Mesenchymal stem cell (in vitro differentiated cells and primary cell): ENCODE results near the gene CD86.

Source experiments
- DNase-seq: peaks from one replicate; pipeline ENCODE4 v3.0.0-alpha.2; 2013
- H2AFZ ChIP-seq: one replicate; pipeline ENCODE4 v1.6.1; 2013; ENCODE audit warnings: low read depth, mild to moderate bottlenecking, control low read depth, inconsistent platforms, low read length, moderate library complexity
- H2AK5ac ChIP-seq: 2 replicates; pipeline ENCODE4 v1.6.1; 2013; ENCODE audit warnings: low read length, moderate library complexity, mild to moderate bottlenecking, inconsistent platforms; ENCODE audit not compliant: severe bottlenecking
- H2BK120ac ChIP-seq: one replicate; pipeline ENCODE4 v1.6.1; 2013; ENCODE audit warnings: low read depth, mild to moderate bottlenecking, inconsistent platforms, low read length, moderate library complexity
- H2BK12ac ChIP-seq, 2 experiments: one replicate each; pipeline ENCODE4 v1.6.1; 2013; ENCODE audit warnings: inconsistent platforms in 2 of 2, low read length in 2 of 2, mild to moderate bottlenecking in 2 of 2, moderate library complexity in 2 of 2, control low read depth in 1 of 2
- H2BK15ac ChIP-seq: one replicate; pipeline ENCODE4 v1.6.1; 2013; ENCODE audit warnings: mild to moderate bottlenecking, low read depth, inconsistent platforms; ENCODE audit not compliant: poor library complexity, severe bottlenecking
- H2BK5ac ChIP-seq: 2 replicates; pipeline ENCODE4 v1.6.1; 2013; ENCODE audit warnings: low read depth, mild to moderate bottlenecking, low read length, control low read depth, inconsistent platforms; ENCODE audit not compliant: poor library complexity, severe bottlenecking
- H3K14ac ChIP-seq, 2 experiments: one replicate each; pipeline ENCODE4 v1.6.1; 2013; ENCODE audit warnings: inconsistent platforms in 2 of 2, low read length in 2 of 2, control low read depth in 1 of 2, mild to moderate bottlenecking in 1 of 2, moderate library complexity in 1 of 2
- H3K18ac ChIP-seq, 2 experiments: one replicate each; pipeline ENCODE4 v1.6.1; 2013; ENCODE audit warnings: inconsistent platforms in 2 of 2, low read length in 2 of 2, control low read depth in 1 of 2, low read depth in 1 of 2, mild to moderate bottlenecking in 1 of 2
- H3K23ac ChIP-seq, 2 experiments: one replicate each; pipeline ENCODE4 v1.6.1; 2013; ENCODE audit warnings: inconsistent platforms in 2 of 2, low read length in 2 of 2, mild to moderate bottlenecking in 2 of 2, moderate library complexity in 2 of 2, control low read depth in 1 of 2
- H3K27ac ChIP-seq: 2 replicates; pipeline ENCODE4 v1.5.1; 2013; ENCODE audit warnings: mild to moderate bottlenecking, moderate library complexity, low read length, control low read depth, inconsistent platforms; ENCODE audit not compliant: poor library complexity, severe bottlenecking
- H3K27me3 ChIP-seq, 2 experiments: 2 replicates each; pipeline versions ENCODE4 v1.6.1 to v1.7.0; 2013; ENCODE audit warnings: low read length in 2 of 2, mild to moderate bottlenecking in 2 of 2, moderate library complexity in 2 of 2, control low read depth in 1 of 2, inconsistent platforms in 1 of 2; ENCODE audit not compliant: control insufficient read depth in 1 of 2, insufficient read depth in 1 of 2
- H3K36me3 ChIP-seq, 2 experiments: 2 replicates each; pipeline versions ENCODE4 v1.6.1 to v1.7.0; 2013; ENCODE audit warnings: low read length in 2 of 2, control low read depth in 1 of 2, inconsistent platforms in 1 of 2, low read depth in 1 of 2, mild to moderate bottlenecking in 1 of 2; ENCODE audit not compliant: insufficient read depth in 2 of 2, control insufficient read depth in 1 of 2
- H3K4ac ChIP-seq, 2 experiments: one replicate each; pipeline ENCODE4 v1.6.1; 2013; ENCODE audit warnings: inconsistent platforms in 2 of 2, low read length in 2 of 2, mild to moderate bottlenecking in 2 of 2, moderate library complexity in 2 of 2, control low read depth in 1 of 2, low read depth in 1 of 2
- H3K4me1 ChIP-seq: 2 replicates; pipeline ENCODE4 v1.6.1; 2013; ENCODE audit warnings: low read depth, low read length, control low read depth; ENCODE audit not compliant: control insufficient read depth, insufficient read depth
- H3K4me2 ChIP-seq: 2 replicates; pipeline ENCODE4 v1.6.1; 2013; ENCODE audit warnings: low read length, mild to moderate bottlenecking, inconsistent platforms; ENCODE audit not compliant: poor library complexity, severe bottlenecking
- H3K4me3 ChIP-seq, 2 experiments: 2 replicates each; pipeline versions ENCODE4 v1.5.1 to v1.7.0; 2013; ENCODE audit warnings: low read length in 2 of 2, mild to moderate bottlenecking in 2 of 2, control low read depth in 1 of 2, low read depth in 1 of 2; ENCODE audit not compliant: insufficient read depth in 1 of 2
- H3K79me1 ChIP-seq: replicated peaks from 2 replicates; pipeline ENCODE4 v1.6.1; 2013; ENCODE audit warnings: mild to moderate bottlenecking, control low read depth, low read length, inconsistent platforms; ENCODE audit not compliant: poor library complexity, severe bottlenecking
- H3K9ac ChIP-seq: 2 replicates; pipeline ENCODE4 v1.7.0; 2013; ENCODE audit warnings: mild to moderate bottlenecking, low read length, moderate library complexity
- H3K9me3 ChIP-seq: 2 replicates; pipeline ENCODE4 v1.7.0; 2013; ENCODE audit warnings: mild to moderate bottlenecking, low read length; ENCODE audit not compliant: control insufficient read depth
- H4K8ac ChIP-seq: one replicate; pipeline ENCODE4 v1.6.1; 2013; ENCODE audit warnings: inconsistent platforms, mild to moderate bottlenecking, low read length, moderate library complexity
- H4K91ac ChIP-seq: one replicate; pipeline ENCODE4 v1.6.1; 2013; ENCODE audit warnings: mild to moderate bottlenecking, low read length, inconsistent platforms
- WGBS: methylation state at CpG from one replicate; pipeline ENCODE4 v1.1.7; 2013; ENCODE audit warnings: mixed read lengths; 5-methylcytosine and 5-hydroxymethylcytosine counted together

CD86 gene

GRCh38 chr3:122019493-122019892 lies 35.7 kb upstream of the CD86 start:
- Histone ChIP-seq H2BK120ac (no peak overlapping the region), H3K18ac (no peak overlapping the region), H3K23ac (no peak overlapping the region), H4K91ac (no peak overlapping the region), H3K27ac (no peak overlapping the region), H3K36me3 (no peaks in the 10 kb centered on the region), H2BK12ac (no peak overlapping the region), H4K8ac (no peak overlapping the region), H3K4me2 (no peak overlapping the region), H2AFZ (no peak overlapping the region), H3K79me1 (no peaks in the 10 kb centered on the region), H3K9ac (no peak overlapping the region), H3K4ac (no peak overlapping the region), H2BK15ac (no peak overlapping the region), H3K27me3 (peaks cover 23 to 40% of the 10 kb centered on the region in 2 experiments), H3K14ac (no peak overlapping the region), H2AK5ac (no peak overlapping the region), H3K4me3 (no peak overlapping the region), H2BK5ac (no peak overlapping the region), H3K4me1 (peaks cover 7% of the 10 kb centered on the region), H3K9me3 (no peaks in the 10 kb centered on the region)
- DNase-seq: no peak

DNA sequence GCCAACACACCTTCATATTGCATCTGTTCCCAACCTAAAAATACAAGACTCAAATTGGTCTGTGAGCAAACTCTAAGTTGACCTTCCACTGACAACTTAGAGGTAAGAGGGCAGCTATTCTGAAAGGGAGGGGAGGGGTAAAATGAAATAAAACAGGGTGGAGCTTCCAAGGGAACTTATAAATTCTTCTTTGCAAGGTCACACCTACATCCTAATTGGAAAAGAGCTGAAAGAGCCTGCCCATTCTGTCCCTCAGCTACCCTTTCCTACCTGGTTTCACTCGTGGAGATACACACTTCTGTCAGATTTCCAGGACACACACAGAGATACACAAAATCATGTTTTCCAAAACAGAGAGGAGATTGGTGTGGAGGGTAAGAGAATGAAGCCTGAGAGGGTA lies 34.1 kb upstream of the CD86 start:
- no CpG with 5 or more reads among the region's 1 CpG for WGBS
- no peak overlapping the region for H3K18ac ChIP-seq

GRCh38 chr3:122021811-122022401 lies 33.3 kb upstream of the CD86 start, which contains the start of gene ILDR1:
ILDR1 (minus strand) TSS chr3:122022247; CDS start chr3:122022077, 170 bp downstream.
- no peak within 1 kb of the TSS for H3K18ac ChIP-seq
- H2BK5ac ChIP-seq: no peak within 1 kb of the TSS
- no peak within 1 kb of the TSS for H4K91ac ChIP-seq
- H3K36me3 ChIP-seq: no peaks in the 10 kb centered on the region
- H3K27ac ChIP-seq: no peak within 1 kb of the TSS
- no peak within 1 kb of the TSS for H3K23ac ChIP-seq
- no peak within 1 kb of the TSS for H3K4ac ChIP-seq
- 4% methylated on average over 31 of the region's 43 CpGs for WGBS
- no peaks in the 10 kb centered on the region for H3K79me1 ChIP-seq
- no peak within 1 kb of the TSS for H3K14ac ChIP-seq
- peaks cover 23 to 35% of the 10 kb centered on the region in 2 experiments for H3K27me3 ChIP-seq
- H2AFZ ChIP-seq: no peak within 1 kb of the TSS
- H4K8ac ChIP-seq: peak within 1 kb of the TSS; percentile 15
- no peak within 1 kb of the TSS for H2BK120ac ChIP-seq
- H3K4me3 ChIP-seq: no peak within 1 kb of the TSS
- peaks cover 7% of the 10 kb centered on the region for H3K4me1 ChIP-seq
- no peak within 1 kb of the TSS for H2AK5ac ChIP-seq
- H2BK15ac ChIP-seq: no peak within 1 kb of the TSS
- H3K9ac ChIP-seq: no peak within 1 kb of the TSS
- no peak for DNase-seq
- no peak within 1 kb of the TSS for H2BK12ac ChIP-seq
- H3K9me3 ChIP-seq: no peaks in the 10 kb centered on the region
- H3K4me2 ChIP-seq: peak within 1 kb of the TSS; percentile 81

More for the DNA sequence above, 34.1 kb upstream of the CD86 start:
- Histone ChIP-seq H3K9me3 (no peaks in the 10 kb centered on the region), H3K79me1 (no peaks in the 10 kb centered on the region), H3K23ac (no peak overlapping the region), H2BK120ac (no peak overlapping the region), H4K91ac (no peak overlapping the region), H3K9ac (no peak overlapping the region), H3K27me3 (peaks cover 23 to 36% of the 10 kb centered on the region in 2 experiments), H4K8ac (no peak overlapping the region), H3K4me2 (no peak overlapping the region), H2BK12ac (no peak overlapping the region), H3K14ac (no peak overlapping the region), H2AFZ (no peak overlapping the region), H3K36me3 (no peaks in the 10 kb centered on the region), H3K4me3 (no peak overlapping the region), H2BK5ac (no peak overlapping the region), H3K4ac (no peak overlapping the region), H2AK5ac (no peak overlapping the region), H2BK15ac (no peak overlapping the region), H3K27ac (no peak overlapping the region), H3K4me1 (peaks cover 7% of the 10 kb centered on the region)
- DNase-seq: no peak

DNA sequence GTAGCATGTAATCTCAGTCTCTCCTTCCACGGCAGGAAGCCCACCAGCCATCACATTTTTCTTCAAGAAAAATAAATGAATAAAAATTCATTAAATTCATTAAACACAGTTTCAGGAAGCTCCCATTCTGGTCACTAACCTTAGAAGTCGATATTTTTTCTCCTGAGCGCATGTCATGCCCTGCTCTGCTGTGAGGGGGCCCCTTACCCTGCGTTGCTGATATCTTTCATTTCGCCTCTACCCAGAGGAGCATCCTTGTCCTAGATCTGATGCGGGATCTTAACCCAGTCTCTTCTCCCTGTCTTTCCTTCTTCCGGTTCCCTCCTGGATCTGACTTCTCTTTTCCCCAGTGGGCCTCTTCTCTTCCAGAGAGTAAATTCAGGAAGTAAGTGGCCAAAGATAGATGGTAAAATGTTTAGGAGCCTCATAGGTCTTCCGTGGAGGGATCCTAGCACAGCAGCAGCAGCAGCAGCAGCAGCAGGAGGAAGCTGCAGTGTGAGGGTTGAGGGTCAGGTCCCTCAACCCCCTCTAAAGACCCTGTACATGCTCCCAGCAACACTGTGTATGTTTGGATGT lies 31.7 kb upstream of the CD86 start:
- no peak overlapping the region for H3K9ac ChIP-seq
- H2AFZ ChIP-seq: no peak overlapping the region
- no peak overlapping the region for H3K4me3 ChIP-seq
- WGBS: 63% methylated on average over 6 of the region's 8 CpGs
- no peak overlapping the region for H3K23ac ChIP-seq
- H3K79me1 ChIP-seq: no peaks in the 10 kb centered on the region
- no peak for DNase-seq
- H3K4me1 ChIP-seq: peaks cover 7% of the 10 kb centered on the region
- H3K27ac ChIP-seq: no peak overlapping the region
- H3K4ac ChIP-seq: no peak overlapping the region
- H3K36me3 ChIP-seq: no peaks in the 10 kb centered on the region
- no peak overlapping the region for H2BK12ac ChIP-seq
- H3K27me3 ChIP-seq: peaks cover 23 to 35% of the 10 kb centered on the region in 2 experiments
- no peak overlapping the region for H4K8ac ChIP-seq
- H3K4me2 ChIP-seq: no peak overlapping the region
- no peak overlapping the region for H2AK5ac ChIP-seq
- no peak overlapping the region for H3K14ac ChIP-seq
- no peak overlapping the region for H2BK5ac ChIP-seq
- no peaks in the 10 kb centered on the region for H3K9me3 ChIP-seq
- H4K91ac ChIP-seq: no peak overlapping the region
- H2BK15ac ChIP-seq: no peak overlapping the region
- no peak overlapping the region for H2BK120ac ChIP-seq
- no peak overlapping the region for H3K18ac ChIP-seq
